HG03469 (cell line): Measurements from ENCODE around the gene TTC6.

Experiments
- ATAC-seq: cut with Tn5 transposase; IDR thresholded peaks from one replicate; pipeline ENCODE4 v1.9.1; 2021; ENCODE audit warnings: mild to moderate bottlenecking, moderate library complexity, moderate number of reproducible peaks; ENCODE audit not compliant: unreplicated experiment

Gene TTC6

DNA sequence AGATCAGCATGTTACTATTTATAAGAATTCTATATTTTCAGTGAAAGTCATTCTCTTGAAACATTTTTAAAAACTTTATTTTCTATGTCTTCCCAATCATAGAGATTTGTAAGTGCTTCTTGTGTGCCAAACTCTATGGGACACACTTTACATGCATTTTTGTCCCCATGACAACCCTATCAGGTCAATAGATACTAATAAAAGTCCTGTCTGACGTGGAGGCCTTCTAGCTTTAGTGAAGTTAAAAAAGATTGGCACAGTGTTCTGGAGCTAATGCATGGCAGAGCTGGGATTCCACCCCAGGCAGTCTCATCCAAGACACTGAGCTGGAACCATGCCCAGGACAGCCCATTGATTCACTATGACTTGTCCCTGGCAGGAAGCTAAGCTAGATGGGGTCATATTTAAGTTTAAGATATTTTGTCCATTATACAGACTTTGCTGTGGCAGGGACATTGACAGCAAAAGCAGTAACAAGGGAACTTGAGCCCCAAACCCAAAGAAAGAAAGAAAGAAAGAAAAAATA is 28.1 kb downstream of the TTC6 start:
- no peak for ATAC-seq

DNA sequence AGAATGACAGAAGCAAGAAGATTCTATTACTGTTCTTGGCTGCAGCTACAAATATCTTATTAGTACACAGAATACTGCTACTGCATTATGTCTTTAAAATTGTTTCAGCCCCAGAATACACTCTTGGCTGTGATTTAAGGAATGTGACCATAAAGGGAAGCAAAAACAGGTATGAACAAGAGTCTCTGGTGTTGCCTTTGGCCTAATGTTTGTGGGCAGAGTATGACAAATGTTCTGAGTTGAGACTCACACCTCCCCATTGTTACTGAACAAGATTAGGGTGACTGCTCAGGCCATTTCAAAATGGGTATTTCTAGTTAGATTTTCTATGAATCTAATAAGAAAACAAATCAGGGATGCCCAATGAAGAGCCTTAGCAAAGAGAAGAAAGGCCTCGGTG is 28.5 kb downstream of the TTC6 start:
- ATAC-seq = no peak

DNA sequence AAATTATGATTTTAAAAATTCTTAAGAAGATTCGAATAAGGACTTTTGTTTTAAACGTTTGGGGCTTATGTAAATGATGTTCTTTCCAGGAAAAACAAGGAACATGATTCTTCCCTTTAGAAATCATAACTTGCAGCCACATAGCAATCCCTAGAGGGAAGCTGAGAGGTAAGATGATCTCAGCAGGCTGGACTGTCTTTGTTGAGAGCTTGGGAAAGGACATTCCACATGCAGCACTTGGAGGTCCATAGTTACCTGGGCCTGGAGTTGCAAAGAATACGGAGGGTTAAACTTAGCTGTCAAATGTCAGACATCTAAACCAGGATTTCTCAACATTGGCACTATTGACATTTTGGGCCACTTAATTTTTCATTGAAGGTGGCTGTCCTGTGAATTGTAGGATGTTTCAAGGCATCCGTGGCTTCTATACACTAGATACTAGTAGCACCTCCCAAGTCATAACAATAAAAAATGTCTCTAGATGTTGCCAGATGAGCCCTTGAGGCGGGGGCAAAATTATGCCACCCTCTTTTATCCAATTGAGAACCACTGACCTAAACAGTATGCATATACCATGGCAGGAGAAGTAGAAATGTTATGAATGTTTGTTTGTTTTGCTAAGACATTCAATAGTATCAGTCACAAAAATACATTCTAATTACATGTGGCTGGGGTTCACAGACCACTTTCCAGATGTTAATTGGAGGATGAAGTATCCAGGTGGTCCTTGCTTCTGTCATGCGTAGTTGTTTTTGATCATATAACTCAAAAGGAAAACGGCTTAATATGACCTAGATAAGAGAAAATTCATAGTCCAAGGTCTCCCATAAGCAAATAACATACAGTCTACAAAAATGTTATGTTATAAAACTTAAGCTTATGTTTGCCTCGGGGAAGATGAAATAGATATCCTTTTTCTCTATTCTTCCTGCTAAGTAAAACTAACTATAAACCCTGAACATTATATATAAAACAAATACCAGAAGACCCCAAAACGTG is 30.5 kb downstream of the TTC6 start:
- ATAC-seq = no peak

DNA sequence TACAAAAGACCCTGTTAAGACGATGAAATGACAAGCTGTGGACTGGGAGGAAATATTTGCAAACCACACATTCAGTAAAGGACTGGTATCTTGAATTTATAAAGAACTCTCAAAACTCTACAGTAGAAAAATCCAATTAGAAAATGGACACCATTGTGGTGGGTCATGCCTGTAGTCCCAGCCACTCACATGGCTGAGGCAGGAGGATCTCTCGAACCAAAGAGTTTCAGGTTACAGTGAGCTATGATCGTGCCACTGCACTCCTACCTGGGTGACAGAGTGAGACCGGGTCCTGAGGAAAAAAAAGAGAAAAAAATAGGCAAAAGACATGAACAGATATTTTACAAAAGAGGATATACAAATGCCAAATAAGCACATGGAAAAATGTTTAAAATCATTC is 41.9 kb downstream of the TTC6 start:
- ATAC-seq = no peak

DNA sequence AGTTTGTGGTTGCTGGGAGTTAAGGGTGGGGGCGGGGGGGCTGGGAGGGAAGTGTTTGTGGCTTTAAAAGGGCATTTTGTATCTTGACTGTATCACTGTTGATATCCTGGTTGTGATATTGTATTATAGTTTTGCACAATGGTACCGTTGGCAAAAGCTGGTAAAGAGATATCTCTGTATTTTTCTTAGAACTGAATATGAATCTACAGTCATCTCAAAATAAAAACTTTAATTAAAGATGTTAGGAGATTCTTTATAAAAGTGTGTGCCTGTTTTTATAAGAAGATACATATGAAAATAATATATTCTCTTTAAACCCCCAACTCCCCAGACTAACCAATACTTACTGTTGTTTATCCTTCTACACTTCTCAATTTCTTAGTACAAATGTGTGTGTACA is 43.2 kb downstream of the TTC6 start:
- ATAC-seq = no peak

DNA sequence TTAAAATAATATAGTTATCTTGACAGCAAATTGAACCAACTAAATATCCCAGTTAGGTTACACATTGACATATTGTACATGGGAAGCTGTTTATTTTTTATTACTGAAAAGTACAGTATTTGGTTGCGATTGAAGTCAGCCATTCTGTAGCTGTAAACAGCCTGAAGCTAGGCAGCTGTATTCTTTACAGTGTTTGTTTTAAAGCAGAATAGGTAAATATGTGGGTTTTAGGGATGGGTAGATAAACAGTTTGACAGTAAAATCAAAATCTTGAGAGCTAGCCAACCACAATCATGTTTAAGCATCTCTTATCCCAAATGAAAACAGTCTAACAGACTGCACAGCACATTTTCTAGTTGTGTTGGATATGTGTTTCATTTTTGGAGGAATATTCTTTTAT is 45.7 kb downstream of the TTC6 start:
- no peak for ATAC-seq

- ATAC-seq = no peak
Observed at GRCh38 chr14:37642125-37642524, 46.7 kb downstream of the TTC6 start.

- ATAC-seq = no peak
Observed at GRCh38 chr14:37643701-37644100, 48.3 kb downstream of the TTC6 start.
